Panc1 (cell line): Measurements from ENCODE around the gene CLPX. TPM values are rescaled to one million over a fixed set of nuclear protein-coding genes. Genes with fewer than 3 reads are reported as not detected.
"Not testable (repeated sequence)": the region's sequence is repeated elsewhere in the genome, so short reads cannot be mapped to it uniquely, and the experiment has no call there.

Source experiments
- ATAC-seq: fragments of 200-7000 bp; cut with Tn5 transposase; 2 replicates; pipeline ENCODE4 v1.9.1; 2020; ENCODE audit warnings: mild to moderate bottlenecking, moderate library complexity
- BruUV-seq: library from RNA; stranded (reverse); fragments of 400-500 nt; replicated peaks from 2 replicates; lab custom pipeline; 2021; lab: Mats Ljungman, UMichigan
- CTCF ChIA-PET: fragments of 300-600 bp; sonication (Branson Sonifier 250); formaldehyde crosslinking; loops from one replicate; lab custom pipeline; 2022; ENCODE audit warnings: antibody characterized with exemption; lab: Charles Lee
- POLR2A ChIA-PET: fragments of 300-600 bp; sonication (Branson Sonifier 250); formaldehyde crosslinking; loops from one replicate; lab custom pipeline; 2022; ENCODE audit warnings: antibody characterized with exemption; lab: Charles Lee
- DNase-seq: peaks from one replicate; pipeline ENCODE4 v3.0.0-alpha.2; 2010; ENCODE audit warnings: low read depth, low spot score
- H3K27ac ChIP-seq: 2 replicates; pipeline ENCODE4 v1.5.1; 2011; ENCODE audit warnings: mild to moderate bottlenecking, low read length, inconsistent platforms
- H3K27me3 ChIP-seq: fragments of 200-500 bp; sonication (Bioruptor generic); 2 replicates; pipeline ENCODE4 v1.6.0; 2014; ENCODE audit warnings: low read length, inconsistent platforms; ENCODE audit not compliant: control insufficient read depth, insufficient read depth
- H3K36me3 ChIP-seq: fragments of 200-500 bp; sonication (Bioruptor generic); 2 replicates; pipeline ENCODE4 v1.5.1; 2014; ENCODE audit warnings: inconsistent platforms, mild to moderate bottlenecking, low read length, moderate library complexity; ENCODE audit not compliant: control insufficient read depth, insufficient read depth
- H3K4me1 ChIP-seq: 2 replicates; pipeline ENCODE4 v1.5.1; 2011; ENCODE audit warnings: inconsistent platforms, mild to moderate bottlenecking, low read length, moderate library complexity; ENCODE audit not compliant: control insufficient read depth, insufficient read depth
- H3K4me3 ChIP-seq, 2 experiments: 2 replicates each; pipeline ENCODE4 v1.5.1; 2011 to 2012; ENCODE audit warnings: low read depth in 2 of 2, low read length in 2 of 2, mild to moderate bottlenecking in 2 of 2, inconsistent platforms in 1 of 2, moderate library complexity in 1 of 2
- H3K9me3 ChIP-seq: fragments of 200-500 bp; sonication (Bioruptor generic); 2 replicates; pipeline ENCODE4 v1.5.1; 2014; ENCODE audit warnings: low read depth, mild to moderate bottlenecking, inconsistent platforms, low read length, moderate library complexity; ENCODE audit not compliant: control insufficient read depth, insufficient read depth
- POLR2AphosphoS5 ChIP-seq: IDR thresholded peaks from 2 replicates; pipeline ENCODE4 v1.6.1; 2012; ENCODE audit warnings: mild to moderate bottlenecking, low read depth, low read length, moderate library complexity
- SIN3A ChIP-seq: IDR thresholded peaks from 2 replicates; pipeline ENCODE4 v1.6.1; 2012; ENCODE audit warnings: low read depth, mild to moderate bottlenecking, low read length, moderate library complexity, borderline replicate concordance; ENCODE audit not compliant: insufficient read depth
- TCF7L2 ChIP-seq: IDR thresholded peaks from 2 replicates; pipeline ENCODE4 v1.6.1; 2011; ENCODE audit warnings: mild to moderate bottlenecking, low read depth, low read length, inconsistent platforms
- in situ Hi-C: cut with HindIII; loops from 2 replicates; pipeline ENCODE4 v1.10.0; 2016; ENCODE audit warnings: low sequenced_read_pairs, low pct_unique_long_range_greater_than_20kb
- intact Hi-C: fragments of 100-400 bp; cut with micrococcal nuclease; formaldehyde crosslinking; loops from one replicate; pipeline ENCODE4 v1.10.0; 2022; ENCODE audit not compliant: unreplicated experiment
- total RNA-seq: library from RNA; stranded (reverse); gene quantifications from one replicate; pipeline ENCODE4 v1.2.1, GENCODE V29; 2021; ENCODE audit not compliant: unreplicated experiment
- TF ChIP-seq, protein P1 (sequence below), 2 experiments: IDR thresholded peaks; 2 replicates each; pipeline ENCODE4 v1.6.1; 2011 to 2012; ENCODE audit warnings: low read depth in 2 of 2, control low read depth in 1 of 2, low read length in 1 of 2, mild to moderate bottlenecking in 1 of 2, moderate library complexity in 1 of 2; ENCODE audit not compliant: insufficient read depth in 1 of 2
- TF ChIP-seq, protein P2 (sequence below): fragments of 450-650 bp; IDR thresholded peaks from 2 replicates; pipeline ENCODE4 v1.5.1; 2017; ENCODE audit warnings: mild to moderate bottlenecking

The CLPX gene
- total RNA-seq, 1 experiment from 2014 or later = 49.9 TPM

DNA sequence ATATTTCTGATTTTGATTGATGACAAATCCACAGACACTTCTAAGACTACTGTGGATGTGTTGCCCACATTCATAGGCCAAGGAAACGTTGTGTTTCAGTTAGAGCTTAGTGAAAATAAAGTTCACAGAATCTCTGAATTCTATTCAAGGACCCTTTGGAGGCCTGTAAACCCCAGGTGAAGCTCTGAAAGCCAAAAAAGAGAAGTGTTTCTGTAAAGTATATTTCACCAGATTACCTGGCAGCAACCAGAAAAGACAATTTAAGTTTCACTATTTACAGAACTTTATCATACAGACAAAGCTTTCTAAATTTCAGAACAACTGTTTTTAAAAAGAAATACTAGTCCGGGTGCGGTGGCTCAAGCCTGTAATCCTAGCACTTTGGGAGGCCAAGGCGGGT lies 2.6 kb downstream of the CLPX start:
- Histone ChIP-seq H3K9me3 (no peaks in the 10 kb centered on the region), H3K27me3 (no peaks in the 10 kb centered on the region), H3K4me1 (peaks cover 6% of the 10 kb centered on the region; the same call in 1 of the 2 replicates), H3K27ac (no peak overlapping the region), H3K4me3 (no peak overlapping the region), H3K36me3 (peaks cover 22% of the 10 kb centered on the region)
- intact Hi-C loops (no loop called here), in situ Hi-C loops (no loop called here)
- DNase-seq = no peak
- TF ChIP-seq, protein P1, sequence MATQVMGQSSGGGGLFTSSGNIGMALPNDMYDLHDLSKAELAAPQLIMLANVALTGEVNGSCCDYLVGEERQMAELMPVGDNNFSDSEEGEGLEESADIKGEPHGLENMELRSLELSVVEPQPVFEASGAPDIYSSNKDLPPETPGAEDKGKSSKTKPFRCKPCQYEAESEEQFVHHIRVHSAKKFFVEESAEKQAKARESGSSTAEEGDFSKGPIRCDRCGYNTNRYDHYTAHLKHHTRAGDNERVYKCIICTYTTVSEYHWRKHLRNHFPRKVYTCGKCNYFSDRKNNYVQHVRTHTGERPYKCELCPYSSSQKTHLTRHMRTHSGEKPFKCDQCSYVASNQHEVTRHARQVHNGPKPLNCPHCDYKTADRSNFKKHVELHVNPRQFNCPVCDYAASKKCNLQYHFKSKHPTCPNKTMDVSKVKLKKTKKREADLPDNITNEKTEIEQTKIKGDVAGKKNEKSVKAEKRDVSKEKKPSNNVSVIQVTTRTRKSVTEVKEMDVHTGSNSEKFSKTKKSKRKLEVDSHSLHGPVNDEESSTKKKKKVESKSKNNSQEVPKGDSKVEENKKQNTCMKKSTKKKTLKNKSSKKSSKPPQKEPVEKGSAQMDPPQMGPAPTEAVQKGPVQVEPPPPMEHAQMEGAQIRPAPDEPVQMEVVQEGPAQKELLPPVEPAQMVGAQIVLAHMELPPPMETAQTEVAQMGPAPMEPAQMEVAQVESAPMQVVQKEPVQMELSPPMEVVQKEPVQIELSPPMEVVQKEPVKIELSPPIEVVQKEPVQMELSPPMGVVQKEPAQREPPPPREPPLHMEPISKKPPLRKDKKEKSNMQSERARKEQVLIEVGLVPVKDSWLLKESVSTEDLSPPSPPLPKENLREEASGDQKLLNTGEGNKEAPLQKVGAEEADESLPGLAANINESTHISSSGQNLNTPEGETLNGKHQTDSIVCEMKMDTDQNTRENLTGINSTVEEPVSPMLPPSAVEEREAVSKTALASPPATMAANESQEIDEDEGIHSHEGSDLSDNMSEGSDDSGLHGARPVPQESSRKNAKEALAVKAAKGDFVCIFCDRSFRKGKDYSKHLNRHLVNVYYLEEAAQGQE (IDR thresholded peaks at IDR 0.05; ENCODE audit: insufficient read depth in 1 of 2, low read depth in 2 of 2, low read length in 1 of 2) = no peak
- TF ChIP-seq SIN3A (no peak), POLR2AphosphoS5 (no peak), TCF7L2 (no peak)
- TF ChIP-seq, protein P2, sequence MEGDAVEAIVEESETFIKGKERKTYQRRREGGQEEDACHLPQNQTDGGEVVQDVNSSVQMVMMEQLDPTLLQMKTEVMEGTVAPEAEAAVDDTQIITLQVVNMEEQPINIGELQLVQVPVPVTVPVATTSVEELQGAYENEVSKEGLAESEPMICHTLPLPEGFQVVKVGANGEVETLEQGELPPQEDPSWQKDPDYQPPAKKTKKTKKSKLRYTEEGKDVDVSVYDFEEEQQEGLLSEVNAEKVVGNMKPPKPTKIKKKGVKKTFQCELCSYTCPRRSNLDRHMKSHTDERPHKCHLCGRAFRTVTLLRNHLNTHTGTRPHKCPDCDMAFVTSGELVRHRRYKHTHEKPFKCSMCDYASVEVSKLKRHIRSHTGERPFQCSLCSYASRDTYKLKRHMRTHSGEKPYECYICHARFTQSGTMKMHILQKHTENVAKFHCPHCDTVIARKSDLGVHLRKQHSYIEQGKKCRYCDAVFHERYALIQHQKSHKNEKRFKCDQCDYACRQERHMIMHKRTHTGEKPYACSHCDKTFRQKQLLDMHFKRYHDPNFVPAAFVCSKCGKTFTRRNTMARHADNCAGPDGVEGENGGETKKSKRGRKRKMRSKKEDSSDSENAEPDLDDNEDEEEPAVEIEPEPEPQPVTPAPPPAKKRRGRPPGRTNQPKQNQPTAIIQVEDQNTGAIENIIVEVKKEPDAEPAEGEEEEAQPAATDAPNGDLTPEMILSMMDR = no peak
- BruUV-seq = no TSS peak
- no peak for ATAC-seq
- ChIA-PET POLR2A (no interaction called here), CTCF (interaction anchor here (0.6 kb wide), 1 partner anchor 16 kb away, joined by 4 read pairs; no protein-coding TSS in a partner anchor)

DNA sequence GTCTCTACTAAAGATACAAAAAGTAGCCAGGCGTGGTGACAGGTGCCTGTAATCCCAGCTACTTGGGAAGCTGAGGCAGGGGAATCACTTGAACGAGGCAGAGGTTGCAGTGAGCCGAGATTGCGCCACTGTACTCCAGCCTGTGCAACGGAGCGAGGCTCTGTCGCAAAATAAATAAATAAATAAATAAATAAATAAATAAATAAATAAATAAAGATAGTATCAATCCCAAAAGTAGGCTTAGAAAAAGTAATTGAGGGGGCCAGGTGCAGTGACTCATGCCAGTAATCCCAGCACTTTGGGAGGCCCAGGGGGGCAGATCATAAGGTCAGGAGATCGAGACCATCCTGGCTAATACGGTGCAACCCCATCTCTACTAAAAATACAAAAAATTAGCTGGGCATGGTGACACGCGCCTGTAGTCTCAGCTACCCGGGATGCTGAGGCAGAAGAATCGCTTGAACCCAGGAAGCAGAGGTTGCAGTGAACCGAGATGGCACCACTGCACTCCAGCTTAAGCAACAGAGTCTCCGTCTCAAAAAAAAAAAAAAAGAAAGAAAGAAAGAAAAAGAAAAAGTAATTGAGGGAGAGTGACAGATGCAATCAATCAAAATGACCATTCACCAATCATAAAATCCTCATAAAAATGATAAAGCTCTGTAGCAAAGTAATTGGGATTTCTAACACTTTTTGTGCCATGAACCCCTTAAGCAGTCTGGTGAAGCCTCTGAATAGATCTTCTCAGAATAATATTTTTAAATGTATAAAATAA lies 3.4 kb downstream of the CLPX start:
- H3K4me3 ChIP-seq, DNase-seq, POLR2A ChIA-PET, H3K4me1 ChIP-seq, H3K27me3 ChIP-seq, H3K27ac ChIP-seq, BruUV-seq, ATAC-seq, in situ Hi-C loops, intact Hi-C loops, H3K9me3 ChIP-seq: not testable (repeated sequence)
- CTCF ChIA-PET = interaction anchor here (0.6 kb wide), 2 partner anchors 15 to 69 kb away, joined by 4 to 5 read pairs; no protein-coding TSS in a partner anchor
- H3K36me3 ChIP-seq = peaks cover 26% of the 10 kb centered on the region

DNA sequence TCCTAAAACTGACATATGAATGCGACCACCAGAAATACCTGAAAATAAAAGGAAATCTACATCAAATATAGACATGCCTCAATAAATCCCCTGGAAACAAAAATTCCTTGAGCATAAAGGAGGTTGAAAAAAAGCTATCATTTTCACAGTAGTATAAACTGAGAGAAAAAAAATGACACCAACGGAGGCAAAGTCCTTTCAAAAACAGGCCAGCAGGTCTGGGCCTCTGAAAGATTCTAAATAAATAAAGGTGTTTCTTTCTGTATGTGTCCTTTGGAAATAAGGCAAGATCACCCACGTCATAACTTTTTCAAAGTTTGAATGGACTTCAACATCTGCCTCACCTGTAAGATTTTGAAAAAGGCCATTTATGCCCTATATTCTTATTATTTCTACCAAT lies 5.0 kb downstream of the CLPX start:
- peaks cover 3% of the 10 kb centered on the region; the same call in 1 of the 2 replicates for H3K4me1 ChIP-seq
- POLR2A ChIA-PET = interaction anchor here (1.2 kb wide), 1 partner anchor 10 kb away, joined by 8 read pairs; no protein-coding TSS in a partner anchor
- no TSS peak for BruUV-seq
- intact Hi-C loops = no loop called here
- H3K27me3 ChIP-seq = no peaks in the 10 kb centered on the region
- no peak for ATAC-seq
- TF ChIP-seq, protein P2 = no peak
- TF ChIP-seq TCF7L2 (no peak), SIN3A (no peak), POLR2AphosphoS5 (no peak)
- TF ChIP-seq, protein P1 (IDR thresholded peaks at IDR 0.05; ENCODE audit: insufficient read depth in 1 of 2, low read depth in 2 of 2, low read length in 1 of 2) = no peak
- H3K36me3 ChIP-seq = peaks cover 26% of the 10 kb centered on the region
- no peak overlapping the region for H3K4me3 ChIP-seq
- H3K9me3 ChIP-seq = no peaks in the 10 kb centered on the region
- no peak overlapping the region for H3K27ac ChIP-seq
- CTCF ChIA-PET = no interaction called here
- in situ Hi-C loops = no loop called here
- no peak for DNase-seq
